Activated T-helper 2 cell treated with anti-CD3 and anti-CD28 coated beads, Interferon-gamma antibody, Interleukin-2, Interleukin-4, amounts not matched to agents 10 μg/mL and 5 μg/mL and 100 μg/mL, durations not matched to agents 14 hours and 24 hours and 36 hours (primary cell): ENCODE results near the gene HTT. TPM values are rescaled to one million over a fixed set of nuclear protein-coding genes. Genes with fewer than 3 reads are reported as not detected.

Experiments
- DNase-seq: peaks from one replicate; pipeline ENCODE4 v3.0.0; 2021; ENCODE audit warnings: low spot score
- H3K27ac Mint-ChIP-seq: one replicate; pipeline ENCODE4 v1.8.0; 2021; ENCODE audit warnings: mixed read lengths
- H3K27me3 Mint-ChIP-seq: one replicate; pipeline ENCODE4 v1.8.0; 2021; ENCODE audit warnings: low read depth, mixed read lengths
- H3K36me3 Mint-ChIP-seq: one replicate; pipeline ENCODE4 v1.8.0; 2021; ENCODE audit warnings: low read depth, mixed read lengths
- H3K4me1 Mint-ChIP-seq: one replicate; pipeline ENCODE4 v1.8.0; 2021; ENCODE audit warnings: low read depth, mixed read lengths
- H3K4me3 Mint-ChIP-seq: one replicate; pipeline ENCODE4 v1.8.0; 2021; ENCODE audit warnings: low read depth, mild to moderate bottlenecking, moderate library complexity, mixed read lengths
- H3K9me3 Mint-ChIP-seq: one replicate; pipeline ENCODE4 v1.8.0; 2021; ENCODE audit warnings: mixed read lengths
- intact Hi-C: fragments of 100-400 bp; cut with micrococcal nuclease; formaldehyde crosslinking; loops from one replicate; pipeline ENCODE4 v1.15.1; 2023
- total RNA-seq: library from RNA; stranded (reverse); gene quantifications from 2 replicates; pipeline ENCODE4 v1.2.3, GENCODE V29; 2022

HTT gene
- total RNA-seq, 1 donor from 2014 or later, result 65.3 TPM

GRCh38 chr4:3121110-3121509 is 46.6 kb downstream of the HTT start:
- no peak for DNase-seq
- intact Hi-C loops, result no loop called here
- no peaks in the 10 kb centered on the region for H3K9me3 Mint-ChIP-seq
- H3K36me3 Mint-ChIP-seq, result peaks cover 62% of the 10 kb centered on the region
- no peaks in the 10 kb centered on the region for H3K27me3 Mint-ChIP-seq
- H3K27ac Mint-ChIP-seq, result no peak overlapping the region
- peaks cover 26% of the 10 kb centered on the region for H3K4me1 Mint-ChIP-seq
- no peak overlapping the region for H3K4me3 Mint-ChIP-seq

- no peak overlapping the region for H3K4me3 Mint-ChIP-seq
- peaks cover 26% of the 10 kb centered on the region for H3K4me1 Mint-ChIP-seq
- H3K27ac Mint-ChIP-seq, result no peak overlapping the region
- no peak for DNase-seq
- intact Hi-C loops, result no loop called here
- H3K9me3 Mint-ChIP-seq, result no peaks in the 10 kb centered on the region
- H3K36me3 Mint-ChIP-seq, result peaks cover 59% of the 10 kb centered on the region
- H3K27me3 Mint-ChIP-seq, result no peaks in the 10 kb centered on the region
These were observed 47.1 kb downstream of the HTT start for GRCh38 chr4:3121596-3121995.

- Mint-ChIP-seq H3K4me1 (peaks cover 26% of the 10 kb centered on the region), H3K9me3 (no peaks in the 10 kb centered on the region), H3K36me3 (peaks cover 59% of the 10 kb centered on the region), H3K4me3 (no peak overlapping the region), H3K27me3 (no peaks in the 10 kb centered on the region), H3K27ac (peak overlapping the region; percentile 80)
- no peak for DNase-seq
- intact Hi-C loops, result no loop called here
These were observed 47.6 kb downstream of the HTT start for GRCh38 chr4:3122081-3122563.

- Mint-ChIP-seq H3K9me3 (no peaks in the 10 kb centered on the region), H3K27ac (no peak overlapping the region), H3K4me1 (peaks cover 26% of the 10 kb centered on the region), H3K36me3 (peaks cover 61% of the 10 kb centered on the region), H3K27me3 (no peaks in the 10 kb centered on the region), H3K4me3 (no peak overlapping the region)
- intact Hi-C loops, result no loop called here
- DNase-seq, result no peak
These were observed 48.7 kb downstream of the HTT start for GRCh38 chr4:3123181-3123671.

GRCh38 chr4:3124070-3124767 is 49.7 kb downstream of the HTT start:
- intact Hi-C loops, result no loop called here
- H3K4me3 Mint-ChIP-seq, result no peak overlapping the region
- peak overlapping the region; percentile 24 for H3K27ac Mint-ChIP-seq
- H3K36me3 Mint-ChIP-seq, result peaks cover 60% of the 10 kb centered on the region
- DNase-seq, result no peak
- H3K4me1 Mint-ChIP-seq, result peaks cover 24% of the 10 kb centered on the region
- H3K27me3 Mint-ChIP-seq, result no peaks in the 10 kb centered on the region
- no peaks in the 10 kb centered on the region for H3K9me3 Mint-ChIP-seq

- peaks cover 19% of the 10 kb centered on the region for H3K4me1 Mint-ChIP-seq
- no peak for DNase-seq
- H3K27me3 Mint-ChIP-seq, result no peaks in the 10 kb centered on the region
These were observed 52.6 kb downstream of the HTT start for GRCh38 chr4:3127112-3127511.

GRCh38 chr4:3128058-3128457 is 53.6 kb downstream of the HTT start:
- peaks cover 61% of the 10 kb centered on the region for H3K36me3 Mint-ChIP-seq
- H3K4me3 Mint-ChIP-seq, result no peak overlapping the region

More at GRCh38 chr4:3127112-3127511, 52.6 kb downstream of the HTT start:
- Mint-ChIP-seq H3K27ac (no peak overlapping the region), H3K9me3 (no peaks in the 10 kb centered on the region), H3K4me3 (no peak overlapping the region), H3K36me3 (peaks cover 62% of the 10 kb centered on the region)
- intact Hi-C loops, result no loop called here

GRCh38 chr4:3128976-3129375 is 54.5 kb downstream of the HTT start:
- H3K27me3 Mint-ChIP-seq, result no peaks in the 10 kb centered on the region
- no peaks in the 10 kb centered on the region for H3K9me3 Mint-ChIP-seq
- intact Hi-C loops, result no loop called here
- no peak overlapping the region for H3K4me3 Mint-ChIP-seq
- DNase-seq, result no peak
- H3K36me3 Mint-ChIP-seq, result peaks cover 63% of the 10 kb centered on the region
- no peak overlapping the region for H3K27ac Mint-ChIP-seq
- H3K4me1 Mint-ChIP-seq, result peaks cover 7% of the 10 kb centered on the region

More at GRCh38 chr4:3128058-3128457, 53.6 kb downstream of the HTT start:
- no peak for DNase-seq
- peak overlapping the region; percentile 25 for H3K27ac Mint-ChIP-seq
- no peaks in the 10 kb centered on the region for H3K27me3 Mint-ChIP-seq
- no peaks in the 10 kb centered on the region for H3K9me3 Mint-ChIP-seq
- peaks cover 12% of the 10 kb centered on the region for H3K4me1 Mint-ChIP-seq
- intact Hi-C loops, result no loop called here

- DNase-seq, result no peak
- Mint-ChIP-seq H3K27me3 (no peaks in the 10 kb centered on the region), H3K27ac (no peak overlapping the region), H3K9me3 (no peaks in the 10 kb centered on the region), H3K4me1 (no peaks in the 10 kb centered on the region), H3K36me3 (peaks cover 63% of the 10 kb centered on the region), H3K4me3 (no peak overlapping the region)
- intact Hi-C loops, result no loop called here
These were observed 55.7 kb downstream of the HTT start for GRCh38 chr4:3130201-3130600.

- Mint-ChIP-seq H3K4me1 (no peaks in the 10 kb centered on the region), H3K27me3 (no peaks in the 10 kb centered on the region), H3K36me3 (peaks cover 64% of the 10 kb centered on the region), H3K27ac (no peak overlapping the region), H3K9me3 (no peaks in the 10 kb centered on the region), H3K4me3 (no peak overlapping the region)
- DNase-seq, result no peak
- intact Hi-C loops, result no loop called here
These were observed 56.3 kb downstream of the HTT start for GRCh38 chr4:3130826-3131225.

GRCh38 chr4:3134201-3134600 is 59.7 kb downstream of the HTT start:
- no peak overlapping the region for H3K27ac Mint-ChIP-seq
- no peaks in the 10 kb centered on the region for H3K9me3 Mint-ChIP-seq
- DNase-seq, result no peak
- no peaks in the 10 kb centered on the region for H3K4me1 Mint-ChIP-seq
- no peak overlapping the region for H3K4me3 Mint-ChIP-seq
- H3K27me3 Mint-ChIP-seq, result no peaks in the 10 kb centered on the region
- H3K36me3 Mint-ChIP-seq, result peaks cover 64% of the 10 kb centered on the region
- intact Hi-C loops, result no loop called here

- Mint-ChIP-seq H3K9me3 (no peaks in the 10 kb centered on the region), H3K4me3 (no peak overlapping the region), H3K36me3 (peaks cover 61% of the 10 kb centered on the region), H3K27ac (peak overlapping the region; percentile 8), H3K27me3 (no peaks in the 10 kb centered on the region), H3K4me1 (no peaks in the 10 kb centered on the region)
- no peak for DNase-seq
- intact Hi-C loops, result loop anchor here (1.0 kb wide), 1 partner anchor 29 kb away; no protein-coding TSS in a partner anchor
These were observed 60.9 kb downstream of the HTT start for GRCh38 chr4:3135155-3136011.

GRCh38 chr4:3136454-3136853 is 62.0 kb downstream of the HTT start:
- no peak overlapping the region for H3K4me3 Mint-ChIP-seq
- H3K9me3 Mint-ChIP-seq, result no peaks in the 10 kb centered on the region
- H3K36me3 Mint-ChIP-seq, result peaks cover 54% of the 10 kb centered on the region
- H3K4me1 Mint-ChIP-seq, result no peaks in the 10 kb centered on the region
- DNase-seq, result no peak
- no peaks in the 10 kb centered on the region for H3K27me3 Mint-ChIP-seq
- intact Hi-C loops, result loop anchor here (1.0 kb wide), 1 partner anchor 30 kb away; no protein-coding TSS in a partner anchor
- H3K27ac Mint-ChIP-seq, result no peak overlapping the region
